ENCODE measurements around the gene TCF19.
"Not testable (repeated sequence)": the region's sequence is repeated elsewhere in the genome, so short reads cannot be mapped to it uniquely, and the experiment has no call there.

Gene TCF19

DNA sequence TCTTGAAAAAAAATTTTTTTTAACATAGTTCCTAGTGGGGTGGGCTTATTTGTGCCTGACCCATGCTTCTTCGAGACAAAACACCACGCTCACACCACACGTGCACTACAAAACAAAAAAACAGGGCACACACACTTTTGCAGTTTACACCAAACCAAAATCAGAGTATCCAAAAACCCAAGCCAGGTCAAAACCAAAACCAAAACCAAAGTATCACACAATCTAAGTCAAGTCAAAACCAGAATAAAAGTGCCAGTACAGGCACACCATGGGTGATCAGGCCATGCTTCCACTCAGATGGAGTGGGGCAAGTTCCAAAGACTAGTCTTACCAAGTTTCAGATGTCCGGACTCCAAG, 27.3 kb downstream of the TCF19 start:
- not testable (repeated sequence) for H3K27ac ChIP-seq (ENCODE audit: low read depth, low read length)

DNA sequence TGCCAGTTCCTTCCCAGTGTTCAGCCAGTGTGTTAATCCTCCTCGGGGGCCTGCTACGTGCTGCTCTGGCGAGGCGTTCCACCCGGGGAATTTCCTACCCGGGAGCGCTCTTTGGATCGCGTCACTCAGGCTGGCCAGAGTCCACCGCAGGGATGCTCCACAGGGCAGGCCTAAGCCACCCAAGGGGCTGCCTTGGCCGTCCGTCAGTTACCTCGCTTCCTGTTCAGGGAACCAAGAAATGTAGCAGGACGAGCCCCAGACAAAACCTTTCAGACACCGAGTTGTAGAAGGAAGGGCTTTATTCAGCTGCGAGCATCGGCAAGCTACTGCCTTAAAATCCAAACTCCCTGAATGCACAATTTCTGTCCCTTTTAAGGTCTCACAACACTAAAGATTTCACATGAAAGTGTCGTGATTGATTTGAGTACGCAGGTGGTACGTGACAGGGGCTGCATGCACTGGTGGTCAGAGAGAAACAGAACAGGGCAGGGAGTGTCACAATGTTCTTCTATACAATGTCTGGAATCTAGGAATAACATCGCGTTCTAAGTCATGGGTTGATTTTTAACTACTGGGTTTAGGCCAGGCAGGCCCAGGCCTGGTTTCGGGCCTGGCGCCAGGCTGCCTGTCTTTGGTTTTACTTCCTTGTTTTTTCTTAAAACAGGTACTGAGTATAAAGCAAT, 27.8 kb downstream of the TCF19 start:
- no peak overlapping the region for H3K27ac ChIP-seq (ENCODE audit: low read depth, low read length)
- no peak overlapping the region for H3K9ac ChIP-seq (ENCODE audit: low read depth, low read length)
- H3K27me3 ChIP-seq (ENCODE audit: insufficient read depth, low read length): no peaks in the 10 kb centered on the region
- H3K36me3 ChIP-seq (ENCODE audit: insufficient read depth, low read length): no peaks in the 10 kb centered on the region
- H3K4me3 ChIP-seq (ENCODE audit: low read length): no peak overlapping the region
- H3K4me1 ChIP-seq (ENCODE audit: insufficient read depth, low read length): peaks cover 5% of the 10 kb centered on the region
- 91% methylated on average over 24 of the region's 24 CpGs for WGBS
- H3K9me3 ChIP-seq (ENCODE audit: insufficient read depth, low read depth, low read length): no peaks in the 10 kb centered on the region

More for the DNA sequence above, 27.3 kb downstream of the TCF19 start:
- not testable (repeated sequence) for H3K36me3 ChIP-seq (ENCODE audit: insufficient read depth, low read length); H3K4me1 ChIP-seq (ENCODE audit: insufficient read depth, low read length); H3K9ac ChIP-seq (ENCODE audit: low read depth, low read length); H3K4me3 ChIP-seq (ENCODE audit: low read length); H3K9me3 ChIP-seq (ENCODE audit: insufficient read depth, low read depth, low read length); H3K27me3 ChIP-seq (ENCODE audit: insufficient read depth, low read length)
- 93% methylated on average over 4 of the region's 4 CpGs for WGBS

DNA sequence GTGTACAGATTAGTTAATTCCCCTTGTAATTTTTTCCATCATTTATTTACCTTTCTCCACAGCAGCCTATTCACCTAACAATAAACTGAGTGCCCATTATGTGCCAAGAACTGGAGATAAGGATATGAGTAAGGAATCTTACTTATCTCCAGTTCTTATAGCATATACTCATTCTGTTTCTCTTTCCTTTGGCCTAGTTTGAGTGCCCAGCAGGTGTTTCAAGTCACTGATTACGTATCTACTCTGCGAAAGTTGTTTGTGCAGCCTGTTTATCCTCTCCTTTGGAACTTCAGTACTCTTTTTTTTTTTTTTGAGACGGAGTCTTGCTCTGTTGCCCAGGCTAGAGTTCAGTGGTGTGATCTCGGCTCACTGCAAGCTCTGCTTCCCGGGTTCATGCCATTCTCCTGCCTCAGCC, 29.4 kb downstream of the TCF19 start:
- H3K27ac ChIP-seq (ENCODE audit: low read depth, low read length): no peak overlapping the region
- 90% methylated on average over 5 of the region's 5 CpGs for WGBS
- H3K9me3 ChIP-seq (ENCODE audit: insufficient read depth, low read depth, low read length): no peaks in the 10 kb centered on the region

DNA sequence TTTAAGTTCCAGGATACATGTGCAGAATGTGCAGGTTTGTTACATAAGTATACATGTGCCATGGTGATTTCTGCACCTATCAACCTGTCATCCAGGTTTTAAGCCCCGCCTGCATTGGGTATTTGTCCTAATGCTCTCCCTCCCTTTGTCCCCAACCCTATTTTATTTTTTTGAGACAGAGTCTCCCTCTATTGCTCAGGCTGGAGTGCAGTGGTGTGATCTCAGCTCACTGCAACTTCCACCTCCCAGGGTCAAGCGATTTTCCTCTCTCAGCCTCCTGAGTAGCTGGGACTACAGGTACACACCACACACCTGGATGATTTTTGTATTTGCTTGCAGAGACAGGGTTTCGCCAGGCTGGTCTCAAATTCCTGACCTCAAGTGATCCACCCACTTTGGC, 30.8 kb downstream of the TCF19 start:
- not testable (repeated sequence) for H3K36me3 ChIP-seq (ENCODE audit: insufficient read depth, low read length); H3K9ac ChIP-seq (ENCODE audit: low read depth, low read length); H3K4me1 ChIP-seq (ENCODE audit: insufficient read depth, low read length); H3K4me3 ChIP-seq (ENCODE audit: low read length); H3K27ac ChIP-seq (ENCODE audit: low read depth, low read length); H3K9me3 ChIP-seq (ENCODE audit: insufficient read depth, low read depth, low read length); H3K27me3 ChIP-seq (ENCODE audit: insufficient read depth, low read length)
- 80% methylated on average over 3 of the region's 3 CpGs for WGBS

More for the DNA sequence above, 29.4 kb downstream of the TCF19 start:
- no peak overlapping the region for H3K4me3 ChIP-seq (ENCODE audit: low read length)
- H3K36me3 ChIP-seq (ENCODE audit: insufficient read depth, low read length): no peaks in the 10 kb centered on the region
- peaks cover 5% of the 10 kb centered on the region for H3K4me1 ChIP-seq (ENCODE audit: insufficient read depth, low read length)
- H3K9ac ChIP-seq (ENCODE audit: low read depth, low read length): no peak overlapping the region
- H3K27me3 ChIP-seq (ENCODE audit: insufficient read depth, low read length): no peaks in the 10 kb centered on the region

DNA sequence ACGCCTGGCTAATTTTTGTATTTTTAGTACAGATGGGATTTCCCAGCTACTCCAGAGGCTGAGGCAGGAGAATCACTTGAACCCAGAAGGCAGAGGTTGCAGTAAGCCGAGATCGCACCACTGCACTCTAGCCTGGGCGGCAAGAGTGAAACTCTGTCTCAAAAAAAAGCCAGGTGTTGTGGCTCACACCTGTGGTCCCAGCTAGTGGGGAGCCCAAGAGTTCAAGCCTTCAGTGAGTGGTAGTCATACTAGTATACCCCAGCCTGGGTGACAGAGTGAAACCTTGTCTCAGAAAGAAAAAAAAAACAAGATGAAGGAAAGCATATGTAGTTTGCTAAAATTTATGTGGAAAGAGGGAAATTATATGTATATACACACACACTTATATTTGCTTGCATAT, 32.1 kb downstream of the TCF19 start:
- no peaks in the 10 kb centered on the region for H3K4me1 ChIP-seq (ENCODE audit: insufficient read depth, low read length)
- no peaks in the 10 kb centered on the region for H3K27me3 ChIP-seq (ENCODE audit: insufficient read depth, low read length)
- H3K9me3 ChIP-seq (ENCODE audit: insufficient read depth, low read depth, low read length): no peaks in the 10 kb centered on the region
- H3K27ac ChIP-seq (ENCODE audit: low read depth, low read length): no peak overlapping the region
- 93% methylated on average over 4 of the region's 4 CpGs for WGBS
- no peaks in the 10 kb centered on the region for H3K36me3 ChIP-seq (ENCODE audit: insufficient read depth, low read length)
- H3K4me3 ChIP-seq (ENCODE audit: low read length): no peak overlapping the region
- H3K9ac ChIP-seq (ENCODE audit: low read depth, low read length): no peak overlapping the region

DNA sequence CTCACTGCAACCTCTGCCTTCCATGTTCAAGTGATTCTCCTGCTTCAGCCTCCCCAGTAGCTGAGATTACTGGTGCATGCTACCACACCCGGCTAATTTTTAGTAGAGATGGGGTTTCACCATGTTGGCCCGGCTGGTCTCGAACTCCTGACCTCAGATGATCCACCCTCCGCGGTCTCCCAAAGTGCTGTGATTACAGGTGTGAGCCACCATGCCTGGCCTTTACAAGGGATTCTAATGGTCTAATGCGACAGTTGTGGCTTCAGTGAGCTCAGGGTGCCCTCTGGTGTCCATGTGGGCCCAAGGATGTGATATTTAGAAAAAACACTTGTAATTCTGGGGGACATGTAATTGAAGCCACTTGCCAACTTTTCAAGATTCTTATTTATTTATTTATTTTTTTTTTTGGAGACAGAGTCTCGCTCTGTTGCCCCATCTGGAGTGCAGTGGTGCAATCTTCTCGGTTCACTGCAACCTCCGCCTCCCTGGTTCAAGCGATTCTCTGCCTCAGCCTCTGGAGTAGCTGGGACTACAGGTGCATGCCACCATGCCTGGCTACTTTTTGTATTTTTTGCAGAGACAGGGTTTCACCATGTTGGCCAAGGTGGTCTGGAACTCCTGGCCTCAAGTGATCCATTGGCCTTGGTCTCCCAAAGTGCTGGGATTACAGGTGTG, 34.2 kb downstream of the TCF19 start:
- H3K27me3 ChIP-seq (ENCODE audit: insufficient read depth, low read length); H3K9ac ChIP-seq (ENCODE audit: low read depth, low read length); H3K4me3 ChIP-seq (ENCODE audit: low read length); H3K9me3 ChIP-seq (ENCODE audit: insufficient read depth, low read depth, low read length); H3K4me1 ChIP-seq (ENCODE audit: insufficient read depth, low read length); H3K27ac ChIP-seq (ENCODE audit: low read depth, low read length); H3K36me3 ChIP-seq (ENCODE audit: insufficient read depth, low read length): not testable (repeated sequence)
- 75% methylated on average over 10 of the region's 10 CpGs for WGBS

DNA sequence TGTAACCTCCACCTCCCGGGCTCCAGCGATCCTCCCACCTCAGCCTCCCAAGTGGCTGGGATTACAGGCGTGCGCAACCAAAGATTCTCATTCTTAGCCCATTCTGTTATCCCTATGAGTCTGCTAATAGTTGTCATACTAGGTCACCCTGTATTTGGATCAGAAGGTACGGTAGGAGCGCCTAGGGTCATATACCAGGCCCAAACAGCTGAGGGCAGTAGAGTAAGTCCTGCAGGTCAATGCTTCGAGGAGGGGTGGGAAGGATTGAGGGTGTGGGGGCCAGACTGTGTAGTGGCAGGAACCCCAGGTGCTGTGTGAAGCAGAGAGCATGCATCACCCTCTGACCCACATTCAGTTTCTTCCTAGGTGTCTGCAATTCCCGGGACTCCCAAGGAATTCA, 34.8 kb downstream of the TCF19 start:
- H3K9me3 ChIP-seq (ENCODE audit: insufficient read depth, low read depth, low read length): no peaks in the 10 kb centered on the region; the same call in 1 of the 2 replicates
- no peaks in the 10 kb centered on the region for H3K4me1 ChIP-seq (ENCODE audit: insufficient read depth, low read length)
- no peaks in the 10 kb centered on the region for H3K36me3 ChIP-seq (ENCODE audit: insufficient read depth, low read length)
- H3K27ac ChIP-seq (ENCODE audit: low read depth, low read length): no peak overlapping the region
- H3K9ac ChIP-seq (ENCODE audit: low read depth, low read length): no peak overlapping the region
- no peaks in the 10 kb centered on the region for H3K27me3 ChIP-seq (ENCODE audit: insufficient read depth, low read length)
- H3K4me3 ChIP-seq (ENCODE audit: low read length): no peak overlapping the region
- WGBS: 85% methylated on average over 8 of the region's 8 CpGs

DNA sequence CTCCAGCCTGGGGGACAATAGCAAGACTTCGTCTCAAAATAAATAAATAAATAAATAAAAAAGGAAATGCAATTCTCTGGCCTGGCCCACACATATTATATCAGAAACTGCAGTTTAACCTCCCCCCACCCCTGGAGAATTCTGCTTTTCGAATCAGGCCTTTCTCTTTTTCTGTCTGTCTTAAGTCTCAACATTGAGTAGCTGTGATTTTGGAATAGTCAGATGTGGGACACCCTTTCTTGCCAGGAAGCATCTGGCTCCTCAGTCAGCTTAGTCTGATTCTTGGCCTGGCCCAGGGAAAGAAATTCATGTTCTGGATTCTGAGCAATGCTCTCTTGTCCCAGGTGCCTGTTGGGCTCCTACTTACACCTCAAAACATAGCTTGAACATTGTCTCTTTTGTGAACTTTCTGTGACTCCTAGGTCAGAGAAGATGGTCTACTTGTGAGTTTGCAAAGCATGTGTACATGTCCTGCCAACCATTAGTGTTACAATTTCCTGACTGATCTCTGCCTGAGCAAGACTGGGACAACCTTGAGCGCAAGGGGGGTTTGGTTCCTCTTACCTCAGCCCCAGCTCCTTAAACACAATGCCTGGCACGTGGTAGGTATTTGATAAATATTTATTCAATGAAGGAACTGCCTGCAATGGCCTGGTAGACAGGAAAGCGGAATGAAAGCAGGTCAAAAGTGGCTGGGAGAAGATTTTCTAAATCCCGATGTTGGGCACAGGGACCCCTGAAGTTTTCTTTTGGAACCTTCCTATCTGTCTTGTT, 35.9 kb downstream of the TCF19 start:
- H3K27ac ChIP-seq (ENCODE audit: low read depth, low read length): no peak overlapping the region

DNA sequence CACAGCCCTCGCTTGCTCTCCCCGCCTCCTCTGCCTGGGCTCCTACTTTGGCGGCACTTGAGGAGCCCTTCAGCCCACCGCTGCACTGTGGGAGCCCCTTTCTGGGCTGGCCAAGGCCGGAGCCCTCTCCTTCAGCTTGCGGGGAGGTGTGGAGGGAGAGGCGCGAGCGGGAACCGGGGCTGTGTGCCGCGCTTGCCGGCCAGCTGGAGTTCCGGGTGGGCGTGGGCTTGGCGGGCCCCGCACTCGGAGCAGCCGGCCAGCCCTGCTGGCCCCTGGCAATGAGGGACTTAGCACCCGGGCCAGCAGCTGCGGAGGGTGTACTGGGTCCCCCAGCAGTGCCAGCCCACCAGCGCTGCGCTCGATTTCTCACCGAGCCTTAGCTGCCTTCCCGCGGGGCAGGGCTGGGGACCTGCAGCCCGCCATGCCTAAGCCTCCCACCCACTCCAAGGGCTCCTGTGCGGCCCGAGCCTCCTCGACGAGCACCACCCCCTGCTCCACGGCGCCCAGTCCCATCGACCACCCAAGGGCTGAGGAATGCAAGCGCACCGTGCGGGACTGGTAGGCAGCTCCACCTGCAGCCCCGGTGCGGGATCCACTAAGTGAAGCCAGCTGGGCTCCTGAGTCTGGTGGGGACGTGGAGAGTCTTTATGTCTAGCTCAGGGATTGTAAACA, 37.1 kb downstream of the TCF19 start:
- not testable (repeated sequence) for H3K4me3 ChIP-seq (ENCODE audit: low read length); H3K9ac ChIP-seq (ENCODE audit: low read depth, low read length); H3K36me3 ChIP-seq (ENCODE audit: insufficient read depth, low read length); H3K27me3 ChIP-seq (ENCODE audit: insufficient read depth, low read length); H3K4me1 ChIP-seq (ENCODE audit: insufficient read depth, low read length); H3K27ac ChIP-seq (ENCODE audit: low read depth, low read length); H3K9me3 ChIP-seq (ENCODE audit: insufficient read depth, low read depth, low read length)
- 96% methylated on average over 41 of the region's 41 CpGs for WGBS

More for the DNA sequence above, 35.9 kb downstream of the TCF19 start:
- Histone ChIP-seq H3K27me3 (ENCODE audit: insufficient read depth, low read length) (no peaks in the 10 kb centered on the region), H3K4me3 (ENCODE audit: low read length) (no peak overlapping the region), H3K9me3 (ENCODE audit: insufficient read depth, low read depth, low read length) (no peaks in the 10 kb centered on the region; the same call in 1 of the 2 replicates), H3K36me3 (ENCODE audit: insufficient read depth, low read length) (no peaks in the 10 kb centered on the region), H3K9ac (ENCODE audit: low read depth, low read length) (no peak overlapping the region), H3K4me1 (ENCODE audit: insufficient read depth, low read length) (no peaks in the 10 kb centered on the region)
- 90% methylated on average over 5 of the region's 6 CpGs for WGBS

DNA sequence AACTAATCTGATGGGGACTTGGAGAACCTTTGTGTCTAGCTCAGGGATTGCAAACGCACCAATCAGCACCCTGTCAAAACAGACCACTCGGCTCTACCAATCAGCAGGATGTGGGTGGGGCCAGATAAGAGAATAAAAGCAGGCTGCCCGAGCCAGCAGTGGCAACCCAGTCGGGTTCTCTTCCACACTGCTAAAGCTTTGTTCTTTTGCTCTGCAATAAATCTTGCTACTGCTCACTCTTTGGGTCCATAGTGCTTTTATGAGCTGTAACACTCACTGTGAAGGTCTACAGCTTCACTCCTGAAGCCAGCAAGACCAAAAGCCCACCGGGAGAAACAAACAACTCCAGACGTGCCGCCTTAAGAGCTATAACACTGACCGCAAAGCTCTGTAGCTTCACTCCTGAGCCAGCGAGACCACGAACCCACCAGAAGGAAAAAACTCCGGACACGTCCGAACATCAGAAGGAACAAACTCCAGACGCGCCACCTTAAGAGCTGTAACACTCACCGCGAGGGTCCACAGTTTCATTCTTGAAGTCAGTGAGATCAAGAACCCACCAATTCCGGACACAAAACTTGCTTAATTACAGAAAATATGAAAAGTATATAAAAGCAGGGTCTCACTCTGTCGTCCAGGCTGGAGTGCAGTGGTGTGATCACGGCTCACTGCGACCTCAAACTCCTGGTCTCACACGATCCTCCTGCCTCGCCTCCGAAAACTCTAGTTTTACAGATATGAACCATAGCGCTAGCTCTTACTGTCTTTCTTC, 38.0 kb downstream of the TCF19 start:
- not testable (repeated sequence) for H3K4me3 ChIP-seq (ENCODE audit: low read length); H3K27me3 ChIP-seq (ENCODE audit: insufficient read depth, low read length); H3K9ac ChIP-seq (ENCODE audit: low read depth, low read length); H3K4me1 ChIP-seq (ENCODE audit: insufficient read depth, low read length); H3K9me3 ChIP-seq (ENCODE audit: insufficient read depth, low read depth, low read length); H3K27ac ChIP-seq (ENCODE audit: low read depth, low read length); H3K36me3 ChIP-seq (ENCODE audit: insufficient read depth, low read length)
- WGBS: 91% methylated on average over 24 of the region's 25 CpGs
